Tibial nerve (tissue), 4 donors: ENCODE data around the gene COL27A1.

Source experiments
- CTCF ChIP-seq, 5 experiments: fragments of 200-600 bp in 3 of 5; fragments of 450-650 bp in 2 of 5; sonication (generic) in 3 of 5; IDR thresholded peaks; one replicate each; pipeline ENCODE4 v1.5.1; 2016 to 2019; ENCODE audit warnings: antibody characterized with exemption in 5 of 5, mild to moderate bottlenecking in 3 of 5, moderate library complexity in 2 of 5
- EP300 ChIP-seq, 2 donors: sonication (generic); formaldehyde crosslinking; IDR thresholded peaks; one replicate each; pipeline ENCODE4 v1.6.1; 2017; ENCODE audit warnings: antibody characterized with exemption in 2 of 2, mild to moderate bottlenecking in 1 of 2
- POLR2A ChIP-seq, 2 donors: fragments of 450-650 bp; IDR thresholded peaks; one replicate each; pipeline ENCODE4 v1.6.1; 2017; ENCODE audit warnings: antibody characterized with exemption in 2 of 2, mild to moderate bottlenecking in 2 of 2, moderate library complexity in 2 of 2

GRCh38 chr9:114335745-114336144, 180.4 kb downstream of the COL27A1 start:
- TF ChIP-seq CTCF (IDR thresholded peaks at IDR 0.05) (no peak), POLR2A (IDR thresholded peaks at IDR 0.05) (no peak), EP300 (IDR thresholded peaks at IDR 0.05) (no peak)
